Measurements from ENCODE around the gene ZSCAN30.

The ZSCAN30 gene

DNA sequence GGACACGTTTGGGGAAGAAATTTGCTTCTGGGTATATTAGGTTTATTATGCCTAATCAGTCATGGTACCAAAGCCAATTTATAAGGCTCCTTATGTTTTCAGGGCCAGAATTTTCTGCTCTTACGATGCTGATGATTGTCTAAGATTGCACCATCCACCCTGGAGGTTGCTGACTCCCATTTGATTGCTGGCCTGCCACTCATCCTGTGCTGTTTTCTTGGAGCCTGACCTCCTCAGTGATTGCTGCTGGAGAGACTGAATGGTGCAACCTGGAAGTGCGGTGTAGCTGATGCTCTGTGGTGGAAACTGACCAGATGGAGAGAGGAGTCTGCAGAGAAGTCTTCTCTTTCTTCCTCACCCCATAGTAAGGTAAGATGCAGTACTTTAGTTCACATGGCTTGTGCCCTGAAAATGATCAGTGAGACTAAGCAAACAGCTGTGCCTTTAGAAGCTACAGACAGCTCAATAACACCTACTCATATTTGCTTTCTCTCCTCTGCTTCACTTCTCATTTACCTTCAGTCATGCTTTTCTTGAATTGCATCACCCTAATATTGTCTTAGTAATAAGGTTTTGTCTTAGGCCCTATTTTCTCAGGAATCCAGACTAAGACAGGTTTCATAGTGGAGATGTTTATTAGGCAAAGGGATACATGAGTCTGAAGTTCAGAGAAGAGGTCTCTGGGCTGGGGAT lies 36.8 kb upstream of the ZSCAN30 start:
- DNase-seq (ENCODE audit: low spot score): no peak

DNA sequence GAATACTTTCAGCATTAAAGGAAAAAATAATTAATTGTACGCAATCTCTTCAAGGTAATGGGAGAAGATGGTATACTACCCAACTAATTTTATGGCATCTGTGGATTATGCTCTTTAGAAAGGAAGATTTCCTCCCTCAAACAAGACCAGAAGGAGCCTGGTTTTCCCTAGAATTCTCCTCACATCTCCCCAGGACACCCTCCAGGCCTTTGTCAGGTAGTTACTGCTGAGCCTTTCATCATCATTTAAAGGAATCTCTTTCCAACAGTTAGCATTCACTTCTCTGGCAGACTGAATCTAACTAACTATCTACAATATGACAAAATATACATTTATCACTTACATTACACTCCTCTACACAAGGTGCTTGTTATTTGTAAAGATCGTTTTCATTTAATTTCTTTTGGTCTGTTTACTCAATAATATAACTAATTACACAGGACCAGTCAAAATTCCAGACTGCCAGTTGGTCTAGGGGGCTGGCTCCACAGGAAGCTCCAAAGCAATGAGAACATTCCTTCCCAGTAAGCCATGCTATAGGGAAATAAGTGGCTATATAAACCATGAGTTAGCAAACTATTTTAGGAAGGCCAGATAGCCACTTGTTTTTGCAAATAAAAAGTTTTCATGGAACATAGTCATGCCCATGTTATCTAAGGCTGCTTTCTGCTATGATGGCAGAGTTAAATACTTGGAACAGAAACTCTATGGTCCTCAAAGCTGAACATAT lies 35.1 kb upstream of the ZSCAN30 start:
- no peak for TF ChIP-seq CTCF (IDR thresholded peaks at IDR 0.05; ENCODE audit: extremely low read depth, missing control alignments)

More for the DNA sequence above, 36.8 kb upstream of the ZSCAN30 start:
- no peak for TF ChIP-seq CTCF (IDR thresholded peaks at IDR 0.05; ENCODE audit: extremely low read depth, missing control alignments)

DNA sequence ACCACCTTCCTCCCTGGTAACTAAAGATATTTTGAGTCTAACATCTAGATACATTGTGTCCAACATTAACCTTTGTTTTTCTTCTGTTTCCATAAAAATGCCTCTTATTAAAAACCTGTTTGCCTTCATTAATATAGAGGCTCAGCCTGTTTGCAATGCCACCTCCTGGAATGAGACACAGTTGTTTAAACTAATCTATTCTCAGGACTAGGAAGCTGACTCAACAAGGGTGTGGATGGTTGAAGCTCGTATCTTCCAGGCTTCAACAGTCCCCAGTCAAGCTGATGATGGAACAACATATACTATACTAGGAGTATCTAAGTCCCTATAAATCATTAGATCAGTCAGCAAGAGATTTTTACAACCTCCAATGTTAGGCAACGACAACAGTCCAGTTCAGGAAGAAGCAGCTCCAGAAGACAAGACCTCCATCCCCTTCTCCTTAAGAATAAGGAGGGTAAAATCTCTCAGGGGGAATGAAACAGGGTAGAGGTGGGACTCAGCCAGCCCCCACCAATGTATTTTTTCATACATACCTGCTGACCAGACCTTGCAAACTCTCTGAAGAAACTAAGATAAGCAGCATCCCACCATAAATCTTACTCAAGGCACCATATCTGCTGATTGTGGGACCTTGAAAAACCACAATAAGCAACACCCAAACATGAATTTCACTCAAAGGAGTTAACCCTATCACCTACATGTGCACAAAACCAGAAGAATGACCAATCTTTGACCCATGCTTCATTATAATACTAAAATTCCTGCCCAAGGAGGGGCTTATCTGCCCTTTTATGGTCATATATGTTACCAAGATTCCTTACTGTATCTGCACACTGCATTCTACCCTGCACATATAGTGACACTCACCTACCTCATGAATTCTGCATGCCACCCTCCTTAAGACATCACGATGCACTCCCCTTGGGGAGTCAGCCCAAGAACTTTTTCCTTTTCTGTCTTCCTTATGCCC lies 32.7 kb upstream of the ZSCAN30 start:
- no peak for TF ChIP-seq CTCF (IDR thresholded peaks at IDR 0.05; ENCODE audit: extremely low read depth, missing control alignments)
- no peak for DNase-seq (ENCODE audit: low spot score)

More for the DNA sequence above, 35.1 kb upstream of the ZSCAN30 start:
- no peak for DNase-seq (ENCODE audit: low spot score)

DNA sequence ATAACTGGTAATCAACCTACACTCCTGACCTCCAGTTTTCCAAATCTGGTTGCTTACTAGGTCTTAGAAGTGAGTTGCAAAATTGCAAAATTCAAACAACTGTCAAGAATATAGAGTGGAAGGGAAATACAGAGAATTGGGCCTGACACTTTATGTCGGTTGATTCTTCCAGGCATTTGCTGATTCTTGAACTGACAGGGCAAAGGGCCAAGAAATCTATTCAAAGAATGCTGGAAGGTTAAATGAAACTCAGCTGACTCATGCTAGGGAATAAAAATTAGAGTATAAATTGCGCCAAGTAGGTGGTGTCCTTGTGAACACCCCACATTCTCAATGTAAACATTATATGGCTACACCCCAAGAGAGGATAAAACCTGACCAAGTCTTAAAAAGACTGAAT lies 21.5 kb upstream of the ZSCAN30 start:
- DNase-seq (ENCODE audit: low spot score): no peak
- no peak for TF ChIP-seq CTCF (IDR thresholded peaks at IDR 0.05; ENCODE audit: extremely low read depth, missing control alignments)

GRCh38 chr18:35306588-35307250 lies 16.7 kb upstream of the ZSCAN30 start:
- no peak for DNase-seq (ENCODE audit: low spot score)
- no peak for TF ChIP-seq CTCF (IDR thresholded peaks at IDR 0.05; ENCODE audit: extremely low read depth, missing control alignments)

- no peak for DNase-seq (ENCODE audit: low spot score)
Measured at GRCh38 chr18:35303610-35304009, 13.6 kb upstream of the ZSCAN30 start.

More at GRCh38 chr18:35303610-35304009, 13.6 kb upstream of the ZSCAN30 start:
- TF ChIP-seq CTCF (IDR thresholded peaks at IDR 0.05; ENCODE audit: extremely low read depth, missing control alignments): no peak
